Ramos (cell line): ENCODE measurements around the gene CRBN.

Source experiments
- in situ Hi-C: fragments of 300-500 bp; cut with MboI; formaldehyde crosslinking; loops from one replicate; pipeline ENCODE4 v1.14.3; 2022; ENCODE audit warnings: low sequenced_read_pairs; ENCODE audit not compliant: unreplicated experiment

CRBN gene

GRCh38 chr3:3179407-3180094, at the start of gene CRBN:
Gene CRBN (minus strand): TSS chr3:3179691. CDS start chr3:3179687, 4 bp downstream.
- in situ Hi-C loops = loop anchor here (25.0 kb wide), 1 partner anchor 1108 kb away; no protein-coding TSS in a partner anchor

DNA sequence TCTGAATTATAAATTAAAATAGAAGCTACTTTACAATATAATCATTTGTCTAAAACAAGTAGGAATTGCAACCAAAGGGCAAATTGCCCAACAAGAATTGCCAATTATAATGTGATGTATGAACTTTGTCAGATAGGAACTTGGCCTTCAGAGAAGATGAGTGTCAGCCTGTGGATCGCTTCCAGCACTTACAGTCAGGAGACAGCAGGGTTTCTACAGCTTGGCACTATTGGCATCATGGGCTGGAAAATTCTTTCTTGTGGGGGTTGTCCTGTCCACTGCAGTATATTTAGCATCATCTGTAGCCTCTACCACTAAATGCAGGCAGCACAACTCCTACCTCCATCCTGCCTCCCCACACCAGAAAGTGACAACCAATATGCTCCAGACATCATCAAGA, 48.1 kb upstream of the CRBN start:
- in situ Hi-C loops = no loop called here

DNA sequence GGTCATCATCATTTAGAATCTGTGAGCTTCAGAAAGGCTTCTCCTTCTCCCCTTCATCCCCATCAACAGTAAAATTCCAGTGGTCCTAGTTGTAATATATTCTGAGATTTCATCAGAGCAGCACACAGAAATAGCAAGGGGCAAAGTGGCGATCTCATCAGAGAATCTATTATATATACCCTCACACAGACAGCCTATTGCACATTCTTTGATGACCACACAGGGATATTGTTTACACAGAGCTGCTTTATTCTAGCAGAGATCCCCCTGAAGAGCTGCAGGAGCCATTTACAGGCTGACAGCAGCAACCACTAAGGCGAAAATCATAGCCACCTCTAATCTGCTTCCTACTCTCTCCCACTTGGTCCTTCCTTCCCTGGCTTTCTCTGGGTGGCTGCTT, 42.0 kb upstream of the CRBN start:
- in situ Hi-C loops = loop anchor here (25.0 kb wide), 1 partner anchor 766 kb away; no protein-coding TSS in a partner anchor

DNA sequence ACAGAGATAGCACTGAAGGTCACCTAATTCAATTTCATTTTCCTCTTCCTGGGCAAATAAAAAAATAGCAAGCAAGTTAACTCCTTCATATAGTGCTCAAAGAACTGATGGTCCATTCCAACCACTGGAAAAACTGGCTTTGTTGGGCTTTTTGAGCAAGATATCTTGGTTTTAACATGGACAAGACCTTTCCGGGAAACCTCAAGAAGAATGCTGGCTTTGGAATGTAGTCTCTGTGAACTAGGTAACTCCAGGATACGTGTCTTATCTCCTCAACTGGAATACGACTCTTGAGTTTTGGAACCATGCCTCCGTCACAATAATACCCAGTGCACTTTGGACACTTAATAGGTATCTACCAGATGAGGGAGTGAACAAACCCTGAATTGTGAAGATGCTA, 36.9 kb upstream of the CRBN start:
- in situ Hi-C loops = loop anchor here (25.0 kb wide), 1 partner anchor 771 kb away; no protein-coding TSS in a partner anchor

GRCh38 chr3:3212781-3213440, 33.4 kb upstream of the CRBN start:
- in situ Hi-C loops = loop anchor here (25.0 kb wide), 1 partner anchor 774 kb away; no protein-coding TSS in a partner anchor

DNA sequence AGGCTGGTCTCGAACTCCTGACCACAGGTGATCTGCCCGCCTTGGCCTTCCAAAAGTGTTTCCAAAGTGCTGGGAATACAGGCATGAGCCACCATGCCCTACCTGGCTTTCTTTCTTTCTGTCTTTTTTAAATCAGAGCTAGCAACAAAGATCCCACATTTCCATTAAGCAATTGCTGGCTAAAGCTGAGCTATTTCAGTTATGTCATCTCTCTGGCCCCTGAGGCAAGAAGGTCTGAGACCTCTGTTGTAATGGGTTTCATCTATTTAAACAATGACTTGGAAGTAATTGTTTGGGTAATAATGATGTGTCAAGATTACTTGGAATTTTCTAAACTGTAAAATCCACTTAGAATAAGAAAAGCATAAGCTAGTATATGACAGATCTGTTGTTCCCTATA, 30.2 kb upstream of the CRBN start:
- in situ Hi-C loops = loop anchor here (25.0 kb wide), 1 partner anchor 778 kb away; no protein-coding TSS in a partner anchor

DNA sequence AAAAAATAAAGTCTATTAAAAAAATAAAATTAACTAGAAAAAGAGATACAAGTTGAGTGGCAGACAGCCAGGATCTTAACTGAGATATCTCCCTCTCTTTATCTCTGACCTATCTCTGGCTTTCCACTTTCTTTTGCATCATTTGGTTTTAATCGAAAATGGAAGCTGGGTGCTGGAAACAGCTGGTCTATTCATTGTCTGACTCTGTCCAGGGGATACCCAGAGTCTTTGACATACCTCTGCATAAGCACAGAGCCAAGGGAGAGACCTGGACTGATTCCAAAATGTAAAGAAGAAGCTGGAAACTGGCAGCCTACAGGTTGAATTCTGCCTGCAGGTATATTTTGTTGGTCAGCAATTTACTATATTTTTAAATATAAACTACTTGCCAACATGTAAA, 29.6 kb upstream of the CRBN start:
- in situ Hi-C loops = loop anchor here (25.0 kb wide), 1 partner anchor 778 kb away; no protein-coding TSS in a partner anchor

- in situ Hi-C loops = loop anchor here (25.0 kb wide), 1 partner anchor 786 kb away; no protein-coding TSS in a partner anchor
Observed at GRCh38 chr3:3201611-3202010, 22.1 kb upstream of the CRBN start.

DNA sequence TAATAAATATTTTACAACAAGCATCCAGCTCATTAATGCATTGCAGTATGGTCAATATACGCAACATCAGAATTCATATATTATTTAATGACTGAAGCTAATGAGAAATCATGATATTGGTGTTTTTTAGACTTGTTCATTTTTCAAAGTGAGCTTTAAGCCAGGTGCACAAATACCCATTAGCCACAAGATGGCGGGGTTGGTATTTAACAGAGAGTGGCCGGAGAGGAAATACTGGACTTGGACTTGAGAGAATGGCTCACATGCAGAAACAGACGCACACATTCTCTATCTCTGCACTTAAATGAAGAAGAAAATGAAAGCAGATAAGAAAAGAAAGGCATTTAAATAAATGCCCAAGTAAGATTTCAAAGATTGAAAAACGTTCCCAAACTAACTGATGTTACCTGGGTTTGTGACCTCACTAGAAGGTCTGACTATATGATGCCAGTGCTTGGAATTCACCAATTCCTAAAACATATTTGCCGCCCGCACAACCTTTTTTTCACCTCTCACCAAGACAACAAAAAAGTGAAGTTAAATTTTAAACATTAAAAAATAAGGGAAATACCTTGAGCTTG, 21.2 kb upstream of the CRBN start:
- in situ Hi-C loops = loop anchor here (25.0 kb wide), 1 partner anchor 787 kb away; no protein-coding TSS in a partner anchor

GRCh38 chr3:3199306-3199705, 19.8 kb upstream of the CRBN start:
- in situ Hi-C loops = loop anchor here (25.0 kb wide), 1 partner anchor 1088 kb away; no protein-coding TSS in a partner anchor

DNA sequence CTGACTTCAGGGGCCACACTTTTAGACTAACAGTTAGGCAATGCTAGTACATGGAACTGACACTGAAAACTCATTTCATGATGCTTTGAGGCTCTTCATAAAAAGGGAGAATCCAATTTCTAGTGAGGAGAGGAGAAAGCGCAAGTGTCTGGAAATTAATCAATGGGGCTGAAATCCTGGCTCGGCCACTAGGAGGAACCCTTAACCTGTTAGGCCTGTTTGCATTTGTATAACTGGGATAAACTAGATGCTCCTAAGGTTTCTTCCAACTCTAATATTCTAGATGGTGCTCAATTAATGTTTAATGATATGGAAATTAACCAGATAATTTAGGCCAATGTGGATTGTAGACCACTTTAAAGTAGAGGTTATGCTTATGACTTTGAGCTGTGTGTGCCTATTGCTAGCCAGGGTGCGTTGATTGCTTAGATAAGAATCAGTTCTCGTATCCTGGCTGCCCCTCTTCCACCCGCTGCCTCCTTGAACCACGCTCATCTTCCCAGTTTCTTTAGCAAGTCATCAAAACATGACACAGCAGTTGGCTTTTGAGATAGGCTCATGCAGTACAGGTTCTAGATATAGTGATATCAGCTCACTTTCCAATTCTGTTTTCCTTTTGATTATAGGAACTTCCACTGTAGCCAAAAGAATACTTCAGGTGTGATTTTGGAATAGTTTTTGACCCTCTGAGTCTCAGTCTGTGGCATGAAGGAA, 16.8 kb upstream of the CRBN start:
- in situ Hi-C loops = loop anchor here (25.0 kb wide), 1 partner anchor 1091 kb away; no protein-coding TSS in a partner anchor

- in situ Hi-C loops = loop anchor here (25.0 kb wide), 1 partner anchor 1092 kb away; no protein-coding TSS in a partner anchor
Observed at GRCh38 chr3:3194861-3195260, 15.4 kb upstream of the CRBN start.

- in situ Hi-C loops = loop anchor here (25.0 kb wide), 1 partner anchor 1095 kb away; no protein-coding TSS in a partner anchor
Observed at GRCh38 chr3:3192286-3192675, 12.8 kb upstream of the CRBN start.

DNA sequence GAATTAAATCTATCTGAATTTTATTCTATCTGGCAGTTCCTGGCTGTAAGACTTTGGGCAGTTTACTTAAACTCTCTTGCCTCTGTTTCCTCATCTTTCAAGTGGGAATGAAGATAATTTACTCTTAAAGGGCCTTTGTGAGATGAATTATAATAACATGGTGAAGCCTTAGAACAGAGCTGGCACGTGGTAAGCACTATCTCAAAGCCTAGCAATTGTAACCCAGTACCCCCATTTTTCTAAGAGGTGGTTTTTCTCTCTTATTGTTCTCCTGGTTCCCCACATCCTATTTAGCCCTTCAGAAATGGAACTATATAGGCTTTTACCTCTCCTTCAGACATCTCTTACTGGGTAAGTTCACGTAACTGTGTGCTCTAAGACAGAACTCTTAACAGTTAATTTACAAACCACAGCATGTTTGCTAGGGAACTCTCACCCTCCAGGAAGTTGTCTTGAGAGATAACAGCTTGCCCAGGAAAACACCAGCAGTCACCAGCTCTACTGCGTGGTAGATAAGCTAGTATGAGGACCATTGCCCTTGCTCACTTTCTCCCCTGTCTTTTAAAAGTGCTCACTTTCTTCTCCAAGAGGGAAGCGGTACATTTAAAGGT, 12.3 kb upstream of the CRBN start:
- in situ Hi-C loops = loop anchor here (25.0 kb wide), 1 partner anchor 1096 kb away; no protein-coding TSS in a partner anchor

- in situ Hi-C loops = loop anchor here (25.0 kb wide), 1 partner anchor 1097 kb away; no protein-coding TSS in a partner anchor
Observed at GRCh38 chr3:3189961-3190360, 10.5 kb upstream of the CRBN start.

- in situ Hi-C loops = loop anchor here (25.0 kb wide), 1 partner anchor 1098 kb away; no protein-coding TSS in a partner anchor
Observed at GRCh38 chr3:3189102-3189727, 9.7 kb upstream of the CRBN start.

DNA sequence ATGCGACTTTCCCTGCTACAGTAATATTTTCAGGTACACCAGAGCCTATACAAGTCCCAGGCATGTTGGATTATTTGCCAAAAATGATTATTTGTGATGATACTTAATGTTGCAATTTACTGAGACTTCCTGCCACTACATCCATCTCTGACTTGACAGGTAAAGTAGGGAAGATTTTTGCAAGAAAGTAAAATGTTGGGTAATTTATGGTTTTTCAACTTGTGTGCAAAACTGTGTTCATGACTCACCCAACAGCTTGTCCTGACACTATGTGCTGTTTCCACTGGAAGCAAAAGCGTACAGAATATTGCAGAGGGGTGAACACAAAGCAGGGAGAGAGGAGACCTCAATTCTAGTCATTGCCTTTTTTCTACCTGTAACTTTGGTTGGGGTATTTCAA, 5.4 kb upstream of the CRBN start:
- in situ Hi-C loops = loop anchor here (25.0 kb wide), 1 partner anchor 1102 kb away; no protein-coding TSS in a partner anchor

DNA sequence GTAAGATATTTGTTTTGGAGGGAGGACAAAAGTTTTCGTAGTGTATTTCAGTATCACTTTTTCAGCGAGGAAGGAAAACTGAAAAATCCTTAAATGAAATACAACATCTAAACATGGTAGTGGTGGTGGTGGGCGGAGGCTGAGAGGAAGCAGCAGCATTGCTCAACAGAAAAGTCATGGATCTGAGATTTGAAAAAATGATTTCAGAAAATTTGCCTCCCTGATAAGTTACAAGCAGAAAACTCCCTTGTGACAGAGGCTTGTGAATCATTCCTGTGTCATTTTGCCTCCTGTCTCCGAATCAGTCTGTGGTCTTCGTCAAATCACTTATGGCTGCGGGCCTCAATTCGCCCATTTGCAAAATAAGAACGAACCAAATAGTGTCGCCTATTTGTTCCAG, 965 bp upstream of the CRBN start:
- in situ Hi-C loops = loop anchor here (25.0 kb wide), 1 partner anchor 1107 kb away; no protein-coding TSS in a partner anchor
